Stimulated activated CD8-positive, alpha-beta memory T cell treated with anti-CD3 and anti-CD28 coated beads, Interleukin-7, amount 100 ng/mL, for 24 hours (primary cell): ENCODE measurements around the gene POLR2E.

Source experiments
- DNase-seq: peaks from one replicate; pipeline ENCODE4 v3.0.0-alpha.2; 2020; ENCODE audit warnings: low read depth

POLR2E gene

DNA sequence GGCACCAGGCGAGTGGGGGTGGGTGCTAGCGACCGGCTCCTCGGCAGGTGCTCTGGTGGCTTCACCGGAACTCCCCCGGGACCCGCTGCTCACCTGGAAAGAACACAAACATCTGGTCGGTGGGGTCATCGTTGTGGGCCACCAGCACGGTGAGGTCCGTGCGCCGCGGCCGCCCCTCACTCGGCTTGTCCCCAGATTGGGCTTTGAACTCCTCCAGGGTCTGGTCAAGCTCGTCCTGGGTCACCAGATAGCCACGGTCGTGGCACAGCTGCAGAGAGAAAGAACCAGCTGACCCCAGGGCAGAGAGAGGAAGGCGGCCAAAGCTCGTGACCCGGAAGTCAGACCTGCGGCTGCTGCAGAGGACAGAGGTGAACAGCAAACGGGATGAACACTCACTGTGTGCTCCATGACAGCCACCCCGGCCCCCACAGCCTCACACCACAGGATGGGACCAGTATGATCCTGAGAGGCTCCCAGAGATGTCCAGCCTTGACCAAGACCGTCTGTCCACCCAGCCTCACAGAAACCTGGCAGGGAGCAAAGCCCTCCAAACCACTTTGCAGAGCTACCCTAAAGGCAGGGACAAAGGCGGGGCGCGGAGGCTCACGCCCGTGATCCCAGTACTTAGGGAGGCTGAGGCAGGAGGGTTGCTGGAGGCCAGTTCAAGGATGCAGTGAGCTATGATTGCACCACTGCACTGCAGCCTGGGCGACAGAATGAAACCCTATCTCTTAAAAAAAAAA is 1.2 kb downstream of the POLR2E start:
- DNase-seq = no peak

DNA sequence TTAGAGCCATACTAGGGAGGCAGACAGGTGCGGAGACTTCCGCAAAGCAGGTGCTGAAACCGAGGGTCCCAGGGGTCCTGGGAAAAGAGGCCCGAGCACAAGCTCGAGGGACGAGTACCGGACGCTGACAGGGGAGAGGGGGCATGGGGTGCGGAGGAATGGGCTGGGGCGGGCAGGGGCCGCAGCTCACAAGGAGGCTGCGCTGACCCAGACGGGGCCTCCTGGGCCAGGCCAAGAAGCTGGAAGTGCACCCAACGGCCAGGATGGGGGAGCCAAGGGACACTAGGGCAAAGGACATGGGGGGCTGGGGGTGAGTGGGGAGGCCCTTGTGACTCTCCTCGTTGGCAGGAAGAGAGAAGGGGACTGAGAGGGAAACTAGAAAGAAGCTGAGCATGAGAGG is 1.8 kb downstream of the POLR2E start:
- no peak for DNase-seq

DNA sequence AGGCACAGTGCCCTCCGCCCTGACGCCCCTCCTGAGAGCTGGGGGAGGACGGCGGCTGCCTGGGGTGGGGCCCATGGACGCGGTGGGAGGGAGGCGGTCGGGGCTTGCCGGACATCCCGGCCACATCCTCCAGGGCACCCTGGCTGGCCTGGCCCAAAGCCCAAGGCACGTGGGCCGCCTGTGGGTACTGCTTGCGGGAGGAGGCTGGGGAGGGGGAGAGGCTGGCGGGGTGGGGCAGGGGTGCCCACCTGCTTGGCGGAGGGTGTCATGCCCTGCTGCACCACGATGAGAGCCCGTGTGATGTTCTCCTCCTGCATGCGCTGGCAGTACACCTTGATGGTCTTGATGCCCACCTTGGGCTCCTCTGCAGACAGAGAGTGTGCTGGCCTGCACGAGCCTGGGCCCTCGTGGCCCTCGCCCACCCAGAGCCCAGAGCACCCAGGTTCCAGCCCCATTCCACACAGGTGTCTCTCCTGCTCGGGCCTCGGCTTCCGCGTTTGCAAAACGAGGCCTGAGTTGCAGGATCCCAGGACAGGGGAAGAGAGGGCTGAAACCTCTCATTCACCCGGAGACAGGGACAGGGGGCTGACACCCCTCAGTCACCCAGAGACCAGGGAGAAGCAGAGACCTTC is 3.5 kb downstream of the POLR2E start:
- DNase-seq = no peak

DNA sequence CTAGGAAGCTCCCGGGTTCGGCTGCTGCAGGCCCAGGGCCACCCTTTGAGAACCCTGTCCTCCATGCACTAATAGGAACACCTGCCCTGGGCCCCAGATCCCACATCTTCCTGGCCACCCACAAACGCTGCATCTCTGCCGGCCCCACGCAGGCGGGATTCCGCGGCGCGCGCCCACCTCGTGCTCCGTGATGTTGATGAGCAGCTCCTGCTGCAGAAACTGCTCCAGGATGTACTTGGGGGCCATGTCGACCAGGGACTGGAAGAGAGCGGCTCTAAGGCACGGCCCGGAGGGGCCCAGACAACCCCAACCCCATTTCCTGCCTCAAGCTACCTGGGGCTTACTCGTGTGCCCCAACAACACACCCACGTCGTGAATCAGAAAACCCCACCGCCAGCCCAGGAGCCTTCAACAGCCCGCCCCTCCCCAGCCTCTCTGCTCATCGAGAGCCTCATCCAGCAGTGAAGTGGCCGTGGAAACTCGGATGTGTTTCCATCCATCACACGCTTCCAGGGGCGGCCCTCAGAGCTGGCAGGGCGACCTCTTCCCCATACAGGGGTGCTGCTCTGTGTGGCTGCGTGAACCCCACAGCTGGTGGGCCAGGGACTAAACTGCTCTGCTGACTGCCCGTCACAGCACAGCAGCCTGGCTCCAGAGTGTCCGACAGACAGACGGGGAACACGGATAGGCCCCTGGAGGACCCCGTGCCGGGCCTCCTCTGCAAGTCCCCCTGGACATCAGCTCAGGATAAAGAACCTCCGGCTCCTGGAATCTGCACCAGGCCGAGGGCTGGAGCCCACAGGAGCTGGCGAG is 4.2 kb downstream of the POLR2E start:
- DNase-seq = no peak

DNA sequence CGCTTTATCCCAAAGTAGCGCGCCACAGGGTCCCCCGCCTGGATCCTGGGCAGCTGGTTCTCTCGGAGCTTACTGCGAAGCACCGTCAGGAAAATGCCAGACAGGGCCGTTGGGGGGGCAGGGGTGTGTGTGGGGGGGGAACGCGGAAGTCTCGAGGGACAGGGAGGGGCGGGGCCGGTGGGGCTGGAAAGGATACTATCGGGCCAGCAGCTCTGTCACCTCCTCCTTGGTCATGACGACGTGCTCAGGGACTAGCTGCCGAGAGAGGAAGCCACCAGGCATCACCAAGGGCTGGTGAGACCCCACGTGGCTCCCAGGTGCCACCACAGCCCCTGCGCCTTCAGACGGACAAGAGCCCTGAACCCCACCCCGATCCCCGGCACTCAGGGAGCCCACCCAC is 5.3 kb downstream of the POLR2E start:
- no peak for DNase-seq

DNA sequence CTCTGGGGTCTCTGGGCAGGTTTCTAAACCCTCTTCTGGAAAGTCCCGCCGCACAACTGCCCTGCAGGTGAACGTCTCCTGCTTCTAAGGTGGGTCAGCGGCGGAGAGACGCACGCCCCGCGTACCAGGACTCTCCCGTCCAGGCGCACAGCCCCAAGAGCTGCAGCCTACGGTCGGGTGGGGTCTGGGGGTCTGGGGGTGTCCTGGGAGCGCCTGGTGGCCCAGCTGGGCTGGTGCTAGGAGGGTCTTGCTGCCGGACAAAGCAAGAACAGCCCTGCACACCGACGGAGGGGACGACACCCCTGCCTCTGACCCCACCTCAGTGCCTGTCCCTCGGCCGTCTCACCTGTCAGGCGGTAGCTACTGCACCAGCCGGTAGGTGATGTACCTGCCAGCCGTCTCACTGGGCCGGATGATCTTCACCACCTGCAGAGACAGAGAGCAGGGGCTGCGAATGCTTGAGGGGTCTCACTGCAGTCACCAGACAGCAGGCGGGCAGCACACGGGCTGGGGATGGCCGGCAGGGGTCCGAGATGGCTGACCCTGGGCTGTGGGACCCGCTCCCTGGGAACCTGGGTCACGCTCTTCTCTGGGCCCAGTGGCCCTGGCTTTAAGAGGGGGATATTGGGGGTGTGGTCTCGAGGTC is 5.9 kb downstream of the POLR2E start:
- DNase-seq = no peak

DNA sequence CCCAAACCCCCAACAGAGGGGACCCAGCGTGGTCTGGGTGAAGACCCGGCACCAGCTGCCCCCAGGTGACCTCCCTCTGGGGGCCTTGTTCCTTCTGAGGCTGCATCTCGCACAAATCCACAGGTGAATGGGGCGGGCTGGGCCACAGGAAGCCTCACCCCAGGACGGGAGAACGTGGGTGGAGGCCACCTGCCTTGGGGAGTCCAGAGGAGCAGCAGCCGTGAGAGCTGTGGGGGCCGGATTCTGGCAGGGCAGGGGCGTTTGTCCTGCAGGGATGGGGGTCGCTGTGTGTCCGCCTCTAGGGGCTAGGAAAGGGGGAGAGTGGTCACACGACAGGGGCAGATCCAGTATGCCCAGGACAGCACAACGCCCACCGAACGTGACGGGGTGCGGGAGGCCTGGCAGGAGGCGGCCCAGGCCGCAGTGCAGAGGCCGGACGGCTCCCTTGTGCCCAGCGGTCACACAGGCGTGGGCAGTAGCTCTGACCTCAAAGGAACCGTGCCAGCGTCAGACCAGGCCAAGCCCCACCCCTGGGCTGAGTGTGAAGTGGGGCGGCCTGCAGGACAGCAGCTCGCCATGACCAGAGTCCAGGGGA is 6.7 kb downstream of the POLR2E start:
- DNase-seq = no peak

DNA sequence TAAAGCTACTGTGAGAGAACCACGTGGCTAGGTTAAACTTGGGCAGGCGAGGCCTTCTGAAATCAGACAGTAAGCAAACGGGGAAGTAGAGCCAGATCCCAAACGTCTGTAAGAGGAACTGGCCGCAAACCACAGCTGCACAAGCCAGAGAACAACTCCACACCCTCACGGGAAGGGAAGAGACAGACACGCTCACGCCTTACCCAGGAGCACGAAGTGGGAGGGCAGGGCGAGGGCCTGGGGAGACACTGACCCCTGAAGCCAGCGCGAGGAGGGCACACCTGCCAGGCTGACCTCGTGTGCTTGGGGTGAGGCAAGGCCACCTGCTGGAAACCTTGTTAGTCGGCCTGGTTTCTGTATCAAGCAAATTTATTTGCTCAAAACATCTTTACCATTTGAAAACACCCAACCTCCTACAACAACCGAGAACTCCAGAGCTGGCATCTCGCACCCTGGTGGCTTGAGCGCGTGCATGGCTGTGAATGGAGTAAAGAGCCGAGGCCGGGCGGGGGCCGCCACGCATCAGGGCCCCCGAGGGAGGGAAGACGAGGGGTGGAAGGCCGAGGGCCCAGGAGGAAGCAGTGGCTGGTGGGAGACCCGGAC is 7.3 kb downstream of the POLR2E start:
- no peak for DNase-seq

DNA sequence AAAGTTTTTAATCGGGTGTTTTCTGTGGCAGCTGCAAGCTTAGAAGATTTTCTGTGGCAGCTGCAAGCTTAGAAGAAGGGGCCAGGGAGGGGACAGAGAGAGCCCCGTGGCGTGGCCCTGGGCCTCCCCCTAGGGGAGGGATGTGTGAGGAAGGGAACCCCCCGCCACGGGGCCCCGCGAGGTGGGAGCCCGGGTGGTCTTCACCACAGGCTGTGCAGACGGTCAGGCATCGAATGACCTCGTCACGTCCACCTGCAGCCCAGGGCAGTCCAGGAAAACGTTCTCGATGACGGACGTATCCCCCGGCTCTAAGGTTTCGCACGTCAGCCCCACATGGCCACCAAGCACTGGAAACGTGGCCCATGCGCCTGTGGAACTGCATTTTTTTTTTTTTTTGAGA is 8.6 kb downstream of the POLR2E start:
- no peak for DNase-seq

DNA sequence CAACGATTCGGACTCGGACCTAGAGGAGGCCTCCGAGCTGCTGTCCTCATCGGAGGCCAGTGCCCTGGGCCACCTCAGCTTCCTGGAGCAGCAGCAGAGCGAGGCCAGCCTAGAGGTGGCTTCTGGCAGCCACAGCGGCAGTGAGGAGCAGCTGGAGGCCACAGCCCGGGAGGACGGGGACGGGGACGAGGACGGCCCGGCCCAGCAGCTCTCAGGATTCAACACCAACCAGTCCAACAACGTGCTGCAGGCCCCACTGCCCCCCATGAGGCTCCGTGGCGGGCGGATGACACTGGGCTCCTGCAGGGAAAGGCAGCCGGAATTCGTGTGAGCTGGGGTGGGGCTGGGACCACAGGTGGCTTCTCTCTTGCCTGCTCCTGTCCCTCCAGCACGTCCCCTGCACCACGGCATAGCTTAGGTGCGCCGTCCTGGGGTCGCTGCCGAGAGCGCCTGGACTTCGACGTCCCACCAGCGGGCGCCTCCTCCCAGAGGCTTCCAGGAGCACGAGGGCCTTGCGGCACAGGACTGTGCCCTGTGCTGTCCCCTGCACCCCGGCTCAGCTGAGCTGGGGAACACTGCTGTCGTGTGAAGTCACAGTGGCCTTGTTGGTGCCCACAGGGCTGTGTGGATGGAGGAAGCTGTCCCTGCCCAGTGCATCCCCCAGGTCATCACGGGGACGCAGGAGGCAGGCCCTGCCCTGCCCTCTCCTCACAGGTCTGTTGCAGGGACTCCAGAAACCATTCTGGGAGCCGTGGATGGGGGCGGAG is 9.3 kb downstream of the POLR2E start:
- no peak for DNase-seq

DNA sequence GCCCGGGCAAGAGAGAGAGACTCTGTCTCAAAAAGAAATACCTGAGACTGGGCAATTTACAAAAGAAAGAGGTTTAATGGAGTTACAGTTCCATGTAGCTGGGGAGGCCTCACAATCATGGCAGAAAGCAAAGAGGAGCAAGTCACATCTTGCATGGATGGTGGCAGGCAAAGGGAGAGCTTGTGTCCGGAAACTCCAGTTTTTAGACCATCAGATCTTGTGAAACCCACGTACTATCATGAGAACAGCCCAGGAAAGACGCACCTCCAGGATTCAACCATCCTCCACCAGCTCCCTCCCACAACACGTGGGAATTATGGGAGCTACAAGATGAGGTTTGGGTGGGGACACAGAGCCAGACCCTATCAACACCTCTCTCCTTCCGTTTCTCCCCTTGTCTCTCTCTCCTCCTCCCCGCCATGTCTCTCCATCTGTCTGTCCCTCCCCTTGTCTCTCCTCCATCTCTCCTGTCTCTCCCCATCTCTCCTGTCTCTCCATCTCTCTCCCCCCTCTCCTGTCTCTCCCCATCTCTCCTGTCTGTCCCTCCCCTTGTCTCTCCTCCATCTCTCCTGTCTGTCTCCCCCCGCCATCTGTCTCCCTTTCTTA is 10.0 kb downstream of the POLR2E start:
- DNase-seq = no peak

DNA sequence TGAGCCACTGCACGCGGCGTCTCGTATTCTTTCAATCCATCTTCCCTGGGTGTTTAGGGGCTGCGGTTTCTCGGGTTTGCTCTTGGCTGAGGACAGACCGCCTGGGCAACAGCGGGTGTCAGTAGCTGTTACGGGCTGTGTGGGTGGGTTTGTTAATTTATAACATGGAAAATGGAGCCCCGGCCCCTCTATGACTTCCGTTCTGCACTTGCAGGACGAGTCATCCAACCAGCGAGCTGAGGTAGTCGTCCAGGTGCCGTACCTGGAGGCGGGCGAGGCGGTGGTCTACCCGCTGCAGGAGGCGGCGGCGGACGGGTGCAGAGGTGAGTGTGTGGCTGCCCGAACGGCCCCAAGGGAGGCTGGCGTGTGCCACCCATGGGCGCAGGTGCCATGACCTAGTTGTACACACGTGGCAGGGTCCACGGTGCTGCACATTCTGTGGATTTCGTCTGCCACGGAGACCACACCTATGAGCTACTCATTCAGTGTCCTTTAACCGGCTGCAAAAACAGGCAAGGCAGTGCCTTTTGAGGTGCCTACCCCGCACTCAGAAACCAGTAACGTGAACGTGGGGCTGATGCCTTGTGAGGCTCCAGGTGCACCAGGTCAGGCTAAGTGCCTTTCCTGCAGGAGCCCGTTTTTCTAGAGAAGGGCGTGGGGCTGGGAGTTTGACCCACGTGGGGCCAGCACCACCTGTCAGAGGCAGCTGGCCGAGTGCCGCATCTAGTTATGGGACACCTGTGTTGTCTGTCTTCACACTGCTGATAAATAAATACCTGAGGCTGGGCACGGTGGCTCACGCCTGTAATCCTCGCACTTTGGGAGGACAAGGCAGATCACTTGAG is 10.9 kb downstream of the POLR2E start:
- DNase-seq = no peak

DNA sequence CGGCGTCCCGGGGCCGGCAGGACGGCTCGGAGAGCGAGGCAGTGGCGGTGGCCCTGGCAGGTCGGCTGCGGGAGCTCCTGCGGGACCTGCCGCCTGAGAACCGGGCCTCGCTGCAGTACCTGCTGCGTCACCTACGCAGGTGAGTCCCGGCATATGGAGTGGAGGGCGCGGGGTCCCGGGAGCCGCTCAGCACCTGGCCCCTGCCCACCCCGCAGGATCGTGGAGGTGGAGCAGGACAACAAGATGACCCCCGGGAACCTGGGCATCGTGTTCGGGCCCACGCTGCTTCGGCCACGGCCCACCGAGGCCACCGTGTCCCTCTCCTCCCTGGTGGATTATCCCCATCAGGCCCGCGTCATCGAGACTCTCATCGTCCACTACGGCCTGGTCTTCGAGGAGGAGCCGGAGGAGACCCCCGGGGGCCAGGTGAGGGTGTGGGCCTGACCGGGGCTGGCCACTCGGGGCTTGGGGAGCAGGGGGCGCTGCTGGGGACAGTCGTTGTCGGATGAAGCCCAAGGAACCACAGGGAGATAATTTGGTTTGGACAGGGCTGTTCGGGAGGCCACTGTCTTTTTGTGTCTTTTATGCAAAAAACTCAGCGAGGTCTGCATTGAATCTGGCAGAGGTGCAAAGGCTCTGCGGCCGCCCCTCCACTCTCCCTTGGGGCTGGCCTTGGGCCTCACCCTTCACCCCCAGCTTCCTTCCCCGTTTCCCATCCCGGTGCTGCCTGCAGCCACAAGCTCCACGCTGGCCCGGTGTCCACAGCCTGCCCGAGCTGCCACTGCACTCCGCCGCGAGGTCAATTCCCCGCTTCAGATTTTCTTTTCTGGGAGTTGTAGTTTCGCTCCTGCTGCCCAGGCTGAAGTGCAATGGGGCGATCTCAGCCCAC is 12.0 kb downstream of the POLR2E start:
- no peak for DNase-seq

DNA sequence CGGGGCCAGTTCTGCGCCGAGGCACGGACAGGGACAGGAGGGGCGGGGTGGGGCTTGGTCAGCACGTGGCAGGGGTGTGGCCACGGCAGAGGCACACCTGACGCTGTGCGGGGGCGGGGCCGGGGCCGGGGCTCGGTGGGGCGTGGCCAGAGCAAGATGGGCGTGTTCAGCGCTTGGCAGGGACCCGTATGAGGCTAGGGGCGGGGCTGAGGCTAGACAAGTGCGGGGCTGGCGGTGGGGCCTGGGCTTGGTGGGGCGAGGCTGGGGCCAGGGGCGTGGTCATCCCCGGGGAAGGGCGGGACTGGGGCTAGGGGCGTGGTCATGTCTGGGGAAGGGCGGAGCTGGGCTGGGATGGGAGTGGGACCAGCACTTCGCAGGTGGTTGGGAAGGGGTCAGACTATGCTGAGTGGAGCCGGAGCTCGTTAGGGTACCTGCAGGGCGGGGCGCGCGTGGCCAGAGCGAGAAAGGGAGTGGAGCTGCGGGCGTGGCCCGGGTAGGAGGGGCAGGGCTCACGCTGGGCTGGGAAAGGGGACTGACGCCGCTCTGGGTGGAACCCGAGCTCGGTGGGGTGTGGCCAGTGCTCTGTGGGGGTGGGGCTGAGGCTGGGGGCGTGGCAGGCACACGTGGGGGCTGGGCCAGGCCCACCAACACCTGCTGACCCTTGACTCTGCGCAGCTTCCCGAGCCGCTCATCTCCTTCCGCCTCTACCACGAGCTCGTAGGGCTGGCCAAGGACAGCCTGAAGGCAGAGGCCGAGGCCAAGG is 12.8 kb downstream of the POLR2E start:
- no peak for DNase-seq

DNA sequence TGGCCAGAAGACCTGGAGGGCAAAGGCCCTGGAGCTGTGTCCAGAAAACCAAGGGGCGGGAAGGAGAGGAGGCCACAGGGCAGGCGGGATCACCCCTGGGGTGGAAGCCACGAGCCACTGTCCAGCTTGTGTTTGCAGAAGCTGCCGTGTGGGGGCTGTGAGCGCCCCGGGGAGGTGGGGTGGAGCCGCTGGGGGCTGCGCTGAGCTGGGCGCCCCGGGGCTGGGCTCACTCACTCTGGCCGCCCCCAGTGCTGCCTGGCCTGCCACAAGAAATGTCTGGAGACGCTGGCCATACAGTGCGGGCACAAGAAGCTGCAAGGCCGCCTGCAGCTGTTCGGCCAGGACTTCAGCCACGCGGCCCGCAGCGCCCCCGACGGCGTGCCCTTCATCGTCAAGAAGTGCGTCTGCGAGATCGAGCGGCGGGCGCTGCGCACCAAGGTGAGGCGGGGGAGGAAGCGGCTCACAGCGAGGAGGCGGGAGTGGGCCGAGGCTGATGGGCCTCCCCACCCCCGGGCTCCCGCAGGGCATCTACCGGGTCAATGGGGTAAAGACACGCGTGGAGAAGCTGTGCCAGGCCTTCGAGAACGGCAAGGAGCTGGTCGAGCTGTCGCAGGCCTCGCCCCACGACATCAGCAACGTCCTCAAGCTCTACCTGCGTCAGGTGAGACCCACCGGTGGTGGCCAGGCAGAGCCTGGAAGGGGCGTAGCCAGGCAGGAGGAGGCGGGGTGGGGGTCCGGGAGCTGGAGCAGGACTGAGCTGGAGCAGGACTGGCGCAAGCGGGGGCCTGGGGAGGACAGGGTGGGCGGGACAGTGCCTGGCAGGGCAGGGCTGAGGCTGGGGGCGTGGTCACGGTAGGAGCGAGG is 13.6 kb downstream of the POLR2E start:
- DNase-seq = no peak

DNA sequence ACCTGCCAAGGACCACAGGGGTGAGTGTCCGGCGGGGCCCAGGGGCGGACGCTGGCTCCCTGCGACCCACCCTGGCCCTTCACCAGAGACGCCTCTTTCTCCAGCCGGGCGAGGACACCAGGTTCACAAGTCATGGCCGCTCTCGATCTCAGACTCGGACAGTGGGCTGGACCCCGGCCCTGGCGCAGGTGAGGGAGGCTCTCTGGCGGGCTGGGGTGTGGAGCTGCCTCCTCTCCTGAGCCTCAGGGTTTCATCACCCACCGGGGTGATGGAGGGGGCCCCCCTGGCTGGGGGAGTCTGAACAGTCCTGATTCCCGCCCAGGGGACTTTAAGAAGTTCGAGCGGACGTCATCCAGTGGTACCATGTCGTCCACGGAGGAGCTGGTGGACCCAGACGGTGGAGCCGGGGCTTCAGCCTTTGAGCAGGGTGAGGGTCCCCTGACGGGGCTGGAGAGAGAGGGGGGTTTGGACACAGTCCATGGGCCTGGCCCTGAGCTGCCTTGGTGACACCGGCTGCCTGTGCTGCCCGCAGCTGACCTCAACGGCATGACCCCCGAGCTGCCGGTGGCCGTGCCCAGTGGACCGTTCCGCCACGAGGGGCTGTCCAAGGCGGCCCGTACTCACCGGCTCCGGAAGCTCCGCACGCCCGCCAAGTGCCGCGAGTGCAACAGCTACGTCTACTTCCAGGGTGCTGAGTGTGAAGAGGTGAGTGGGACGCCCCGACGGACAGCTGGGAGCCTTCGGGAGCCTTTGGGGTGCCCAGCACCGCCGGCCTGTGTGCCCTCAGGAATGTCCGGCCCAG is 14.6 kb downstream of the POLR2E start:
- DNase-seq = no peak
